Activated CD4-positive, alpha-beta T cell treated with anti-CD3 and anti-CD28 coated beads for 36 hours (primary cell): ENCODE data around the gene LCE1F. TPM values are rescaled to one million over a fixed set of nuclear protein-coding genes. Genes with fewer than 3 reads are reported as not detected.

Experiments
- ATAC-seq: fragments of 200-7000 bp; cut with Tn5 transposase; one replicate; pipeline ENCODE4 v1.10.0; 2021; ENCODE audit warnings: mild to moderate bottlenecking, moderate library complexity
- CTCF ChIA-PET: fragments of 350-600 bp; sonication (Branson Sonifier 250); formaldehyde crosslinking; loops from one replicate; lab custom pipeline; 2021; ENCODE audit warnings: antibody characterized with exemption; lab: Charles Lee
- POLR2A ChIA-PET: fragments of 350-600 bp; sonication (Branson Sonifier 250); formaldehyde crosslinking; loops from one replicate; lab custom pipeline; 2021; ENCODE audit warnings: antibody characterized with exemption, inconsistent platforms; lab: Charles Lee
- DNase-seq: peaks from one replicate; pipeline ENCODE4 v3.0.0-alpha.2; 2020
- H3K27ac Mint-ChIP-seq: one replicate; pipeline ENCODE4 v1.8.0; 2021; ENCODE audit warnings: mixed read lengths
- H3K27me3 Mint-ChIP-seq: one replicate; pipeline ENCODE4 v1.8.0; 2021; ENCODE audit warnings: mixed read lengths
- H3K36me3 Mint-ChIP-seq: one replicate; pipeline ENCODE4 v1.8.0; 2021; ENCODE audit warnings: low read depth, mixed read lengths
- H3K4me1 Mint-ChIP-seq: one replicate; pipeline ENCODE4 v1.8.0; 2021; ENCODE audit warnings: mixed read lengths
- H3K4me3 Mint-ChIP-seq: one replicate; pipeline ENCODE4 v1.8.0; 2021; ENCODE audit warnings: mild to moderate bottlenecking, moderate library complexity, mixed read lengths
- H3K9me3 Mint-ChIP-seq: one replicate; pipeline ENCODE4 v1.8.0; 2021; ENCODE audit warnings: low read depth, mixed read lengths
- intact Hi-C, 2 experiments: fragments of 100-400 bp; cut with DNase I in 1 of 2; cut with micrococcal nuclease in 1 of 2; formaldehyde crosslinking; loops; one replicate each; pipeline versions ENCODE4 v1.14.2 to v1.15.1; 2022 to 2024; cut with DNase I, micrococcal nuclease
- total RNA-seq, 2 experiments: library from RNA; stranded (reverse); gene quantifications; one replicate each; pipeline ENCODE4 v1.2.3, GENCODE V29; 2021

LCE1F gene, protein sequence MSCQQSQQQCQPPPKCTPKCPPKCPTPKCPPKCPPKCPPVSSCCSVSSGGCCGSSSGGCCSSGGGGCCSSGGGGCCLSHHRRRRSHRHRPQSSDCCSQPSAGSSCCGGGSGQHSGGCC
- total RNA-seq = not detected

DNA sequence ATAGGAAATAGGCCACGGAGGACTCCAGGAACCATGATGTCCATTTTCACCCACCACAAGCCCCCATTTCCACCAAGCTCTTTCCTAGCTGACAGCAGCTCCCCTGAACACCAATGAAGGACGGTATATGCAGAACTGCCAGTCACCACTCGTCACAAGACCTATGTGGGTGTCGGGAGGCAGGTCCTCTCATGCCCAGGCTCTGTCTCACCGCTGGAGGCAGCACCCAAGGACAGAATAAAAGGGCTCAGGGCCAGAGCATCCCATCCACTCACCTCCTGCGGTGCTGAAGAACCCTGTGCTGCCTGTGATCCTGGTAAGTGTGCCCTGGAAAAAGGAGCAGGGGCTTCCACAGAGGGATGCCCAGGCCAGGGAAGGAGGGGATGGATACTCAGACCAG, at the start of gene LCE1F:
Gene LCE1F, plus strand, starts transcription at position 266 of the 400 bp plus-strand sequence. CDS start 1,232 bp downstream, outside the sequence.
- POLR2A ChIA-PET = no interaction called here
- intact Hi-C loops = no loop called here
- ATAC-seq (no peak), DNase-seq (no peak)
- CTCF ChIA-PET = no interaction called here
- peaks cover 21% of the 10 kb centered on the region for H3K27me3 Mint-ChIP-seq
- H3K4me1 Mint-ChIP-seq = no peaks in the 10 kb centered on the region
- no peaks in the 10 kb centered on the region for H3K9me3 Mint-ChIP-seq
- no peak within 1 kb of the TSS for H3K27ac Mint-ChIP-seq
- no peaks in the 10 kb centered on the region for H3K36me3 Mint-ChIP-seq
- no peak within 1 kb of the TSS for H3K4me3 Mint-ChIP-seq

DNA sequence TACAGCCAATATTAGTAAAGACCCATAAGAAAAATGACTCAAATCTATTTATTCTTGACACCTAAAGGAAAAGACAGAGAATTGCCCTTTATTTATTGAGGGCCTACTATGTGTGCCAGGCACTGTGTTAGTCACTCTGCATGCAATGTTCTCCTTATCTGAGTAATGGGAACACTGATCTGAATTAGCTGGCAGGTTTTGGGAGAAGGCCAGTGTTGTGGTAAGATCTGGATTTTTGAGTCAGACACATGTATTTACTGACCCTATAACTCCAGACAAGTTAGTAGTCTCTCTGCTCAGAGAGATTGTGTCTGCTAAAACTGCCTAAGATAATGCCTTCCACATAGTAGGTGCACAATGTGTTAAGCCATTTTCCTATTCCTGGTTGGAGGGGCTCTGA, 49.7 kb upstream of the LCE1F start:
- no peaks in the 10 kb centered on the region for H3K4me1 Mint-ChIP-seq
- POLR2A ChIA-PET = no interaction called here
- CTCF ChIA-PET = interaction anchor here (0.6 to 1.7 kb wide), 3 partner anchors 73 to 503 kb away, joined by 3 to 6 read pairs (median 3); no protein-coding TSS in a partner anchor
- H3K4me3 Mint-ChIP-seq = no peak overlapping the region
- no peaks in the 10 kb centered on the region for H3K36me3 Mint-ChIP-seq
- DNase-seq (no peak), ATAC-seq (no peak)
- H3K27me3 Mint-ChIP-seq = peaks cover 8% of the 10 kb centered on the region
- intact Hi-C loops = no loop called here
- H3K9me3 Mint-ChIP-seq = no peaks in the 10 kb centered on the region
- no peak overlapping the region for H3K27ac Mint-ChIP-seq

DNA sequence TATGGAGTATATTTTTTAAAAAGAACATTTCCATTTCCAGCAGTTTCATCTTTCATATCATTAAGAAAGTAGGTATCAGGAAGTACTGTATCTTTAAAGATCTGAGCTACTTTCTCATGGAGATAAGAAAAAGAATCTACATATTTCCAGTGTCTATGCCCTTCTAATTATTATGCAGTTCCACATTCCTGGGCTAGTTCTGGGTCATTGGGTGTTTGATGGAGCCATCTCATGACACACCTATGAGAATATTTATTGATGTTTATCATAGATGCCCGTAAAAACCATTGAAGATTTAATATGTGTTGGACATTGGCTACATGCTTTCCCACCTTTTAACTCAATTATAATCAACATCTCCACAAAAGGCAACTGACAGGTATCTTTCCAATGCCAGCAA, 46.0 kb upstream of the LCE1F start:
- ChIA-PET POLR2A (no interaction called here), CTCF (no interaction called here)
- Mint-ChIP-seq H3K27ac (no peak overlapping the region), H3K9me3 (no peaks in the 10 kb centered on the region), H3K4me1 (no peaks in the 10 kb centered on the region), H3K27me3 (peaks cover 13% of the 10 kb centered on the region), H3K36me3 (no peaks in the 10 kb centered on the region), H3K4me3 (no peak overlapping the region)
- ATAC-seq = no peak
- no peak for DNase-seq
- intact Hi-C loops = no loop called here

DNA sequence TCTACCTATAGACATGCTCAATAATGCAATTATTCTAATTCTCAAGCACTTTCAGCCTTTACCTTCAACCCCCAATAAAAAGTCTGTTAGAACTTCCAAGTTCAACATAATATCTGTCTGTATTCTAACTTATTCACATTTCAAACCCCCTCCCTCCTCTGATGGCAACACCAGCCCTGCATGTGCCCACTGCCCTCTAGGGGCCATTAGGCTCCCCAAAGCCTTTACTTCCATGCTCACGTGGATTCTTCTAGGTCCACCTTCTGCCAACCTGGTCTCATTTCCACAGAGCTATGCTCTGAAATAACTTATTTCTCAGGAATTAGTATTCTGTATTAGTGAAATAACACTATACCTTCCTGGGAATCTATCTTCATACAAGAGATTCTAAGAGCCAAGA, 39.3 kb upstream of the LCE1F start:
- no peak overlapping the region for H3K27ac Mint-ChIP-seq
- ChIA-PET CTCF (interaction anchor here (0.6 to 0.9 kb wide), 2 partner anchors 18 to 49 kb away, joined by 3 read pairs; no protein-coding TSS in a partner anchor), POLR2A (no interaction called here)
- H3K27me3 Mint-ChIP-seq = peaks cover 27% of the 10 kb centered on the region
- no peaks in the 10 kb centered on the region for H3K36me3 Mint-ChIP-seq
- no peaks in the 10 kb centered on the region for H3K4me1 Mint-ChIP-seq
- H3K9me3 Mint-ChIP-seq = no peaks in the 10 kb centered on the region
- intact Hi-C loops = no loop called here
- DNase-seq (no peak), ATAC-seq (no peak)
- H3K4me3 Mint-ChIP-seq = no peak overlapping the region

DNA sequence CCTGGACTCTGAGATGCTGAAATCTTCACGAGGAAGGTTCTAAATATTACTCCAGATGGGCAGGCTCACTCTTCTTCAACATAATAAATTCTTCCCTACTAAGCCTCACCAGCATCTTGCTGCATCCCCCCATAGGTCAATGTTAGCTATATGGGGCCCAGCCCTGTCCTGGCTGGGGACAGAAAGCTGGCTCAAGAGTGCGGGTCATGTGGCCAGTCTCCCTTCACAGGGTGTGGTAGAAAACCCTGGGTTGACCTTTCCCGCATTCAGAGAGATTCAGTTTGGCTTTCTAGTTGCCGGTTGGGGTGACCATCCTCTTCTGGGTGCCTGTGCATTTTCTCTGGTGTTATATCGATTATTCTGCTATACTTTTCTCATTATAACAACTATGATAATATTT, 36.9 kb upstream of the LCE1F start:
- peaks cover 27% of the 10 kb centered on the region for H3K27me3 Mint-ChIP-seq
- no peak overlapping the region for H3K27ac Mint-ChIP-seq
- no peaks in the 10 kb centered on the region for H3K9me3 Mint-ChIP-seq
- intact Hi-C loops = no loop called here
- no peaks in the 10 kb centered on the region for H3K36me3 Mint-ChIP-seq
- H3K4me1 Mint-ChIP-seq = no peaks in the 10 kb centered on the region
- no peak overlapping the region for H3K4me3 Mint-ChIP-seq
- CTCF ChIA-PET = no interaction called here
- no peak for DNase-seq
- POLR2A ChIA-PET = no interaction called here
- ATAC-seq = no peak

DNA sequence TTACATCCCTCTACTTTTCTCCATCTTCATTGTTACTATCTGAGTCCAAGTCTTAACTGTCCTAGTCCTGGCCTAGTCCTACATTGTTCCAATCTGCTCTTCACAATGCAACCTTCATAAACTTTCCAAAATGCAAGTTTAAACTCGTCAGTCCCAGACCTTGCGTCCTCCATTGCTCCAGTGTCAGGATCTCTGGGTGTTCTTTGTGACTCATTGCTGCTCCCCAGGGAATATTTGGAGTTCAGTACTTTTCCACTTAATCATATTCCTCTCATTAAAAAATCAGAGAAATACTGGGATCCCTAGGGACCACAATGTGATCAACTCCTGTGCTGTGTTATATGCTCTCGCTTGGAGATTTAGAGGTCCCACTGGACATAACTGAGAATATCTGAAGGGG, 35.1 kb upstream of the LCE1F start:
- intact Hi-C loops = no loop called here
- ATAC-seq (no peak), DNase-seq (no peak)
- ChIA-PET POLR2A (no interaction called here), CTCF (no interaction called here)
- no peaks in the 10 kb centered on the region for H3K4me1 Mint-ChIP-seq
- H3K27ac Mint-ChIP-seq = no peak overlapping the region
- no peaks in the 10 kb centered on the region for H3K9me3 Mint-ChIP-seq
- no peak overlapping the region for H3K4me3 Mint-ChIP-seq
- peaks cover 30% of the 10 kb centered on the region for H3K27me3 Mint-ChIP-seq
- H3K36me3 Mint-ChIP-seq = no peaks in the 10 kb centered on the region

DNA sequence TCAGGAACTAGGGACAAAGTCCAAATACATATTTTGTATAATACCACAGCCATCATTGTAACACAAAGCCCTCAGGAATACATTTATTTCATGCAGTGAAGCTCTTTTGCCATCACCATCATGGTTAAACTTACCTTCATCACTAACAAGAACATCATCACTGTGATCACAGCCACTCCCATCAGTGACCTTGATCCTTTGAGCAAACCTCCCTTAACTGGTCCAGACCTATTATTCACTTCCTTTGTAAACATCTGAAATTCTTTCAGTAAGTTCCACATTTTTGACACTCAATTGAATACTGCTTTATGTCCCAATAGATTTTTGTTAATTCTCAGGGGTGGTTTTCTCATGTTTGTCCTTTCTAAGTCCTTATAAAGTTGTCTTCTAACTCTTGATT, 33.3 kb upstream of the LCE1F start:
- no peak overlapping the region for H3K4me3 Mint-ChIP-seq
- DNase-seq (no peak), ATAC-seq (no peak)
- peaks cover 22% of the 10 kb centered on the region for H3K27me3 Mint-ChIP-seq
- CTCF ChIA-PET = interaction anchor here (0.6 kb wide), 1 partner anchor 213 kb away, joined by 4 read pairs; no protein-coding TSS in a partner anchor
- H3K36me3 Mint-ChIP-seq = no peaks in the 10 kb centered on the region
- intact Hi-C loops = no loop called here
- no peaks in the 10 kb centered on the region for H3K4me1 Mint-ChIP-seq
- H3K27ac Mint-ChIP-seq = no peak overlapping the region
- POLR2A ChIA-PET = no interaction called here
- no peaks in the 10 kb centered on the region for H3K9me3 Mint-ChIP-seq

DNA sequence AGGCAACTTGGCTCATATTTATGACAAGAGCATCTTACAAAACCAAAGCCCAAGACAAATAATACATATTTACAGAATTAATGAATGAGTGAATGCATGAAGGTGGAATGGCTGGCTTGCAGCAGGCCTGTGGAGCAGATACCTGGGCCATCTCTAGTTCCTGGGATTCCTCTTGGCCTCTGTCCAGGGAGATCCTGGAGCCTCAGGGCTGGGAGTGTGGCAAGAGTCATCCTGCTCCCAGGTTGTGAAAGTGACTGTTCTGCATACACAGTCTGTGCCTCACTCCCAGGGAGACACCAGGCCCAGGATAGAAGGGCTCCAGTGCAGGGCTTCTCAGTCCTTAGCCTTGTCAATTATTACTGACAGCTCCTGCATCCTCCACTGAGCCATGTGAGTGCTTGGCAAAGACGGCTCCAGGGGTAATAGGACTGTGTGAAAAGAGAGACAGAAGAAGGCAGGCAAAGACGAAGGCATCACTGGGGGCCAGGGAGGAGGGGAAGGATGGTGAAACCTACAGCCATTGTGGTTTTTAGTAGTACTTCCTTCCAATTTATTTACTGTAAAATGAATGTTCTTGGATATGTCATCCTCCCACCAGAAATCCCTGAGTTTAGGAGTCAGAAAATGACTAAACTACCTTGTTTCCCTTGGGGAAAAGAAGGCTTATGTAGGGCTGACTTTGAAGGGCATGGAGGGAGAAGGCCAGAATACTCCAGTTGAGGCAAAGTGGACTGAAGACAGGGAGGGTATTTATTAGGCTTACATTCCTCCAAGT, 31.4 kb upstream of the LCE1F start:
- DNase-seq (no peak), ATAC-seq (no peak)
- no peaks in the 10 kb centered on the region for H3K9me3 Mint-ChIP-seq
- H3K4me3 Mint-ChIP-seq = no peak overlapping the region
- ChIA-PET POLR2A (no interaction called here), CTCF (interaction anchor here (0.6 to 0.7 kb wide), 4 partner anchors 100 to 370 kb away, joined by 3 to 7 read pairs (median 3); no protein-coding TSS in a partner anchor)
- H3K27me3 Mint-ChIP-seq = peaks cover 23% of the 10 kb centered on the region
- H3K27ac Mint-ChIP-seq = no peak overlapping the region
- intact Hi-C loops = no loop called here
- no peaks in the 10 kb centered on the region for H3K4me1 Mint-ChIP-seq
- no peaks in the 10 kb centered on the region for H3K36me3 Mint-ChIP-seq

DNA sequence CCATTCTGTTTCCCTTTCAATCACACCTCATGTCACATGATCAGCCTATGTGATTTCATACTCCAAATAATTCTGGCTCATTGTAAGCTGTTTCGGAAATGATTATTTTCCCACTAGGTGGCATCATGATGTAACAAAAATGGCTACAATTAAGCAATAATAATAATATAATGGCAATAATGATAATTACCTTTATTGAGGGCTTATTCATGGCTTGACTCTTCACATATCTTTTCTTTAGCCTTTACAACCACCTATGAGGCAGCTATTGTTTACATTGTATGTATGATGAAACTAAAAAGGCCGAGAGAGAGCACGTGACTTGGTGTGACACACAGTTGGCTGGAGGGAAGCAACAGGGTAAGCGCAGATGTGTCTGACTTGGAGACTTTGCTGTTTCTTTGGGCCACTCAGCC, 29.6 kb upstream of the LCE1F start:
- ChIA-PET POLR2A (no interaction called here), CTCF (no interaction called here)
- no peaks in the 10 kb centered on the region for H3K36me3 Mint-ChIP-seq
- peaks cover 24% of the 10 kb centered on the region for H3K27me3 Mint-ChIP-seq
- H3K27ac Mint-ChIP-seq = no peak overlapping the region
- intact Hi-C loops = no loop called here
- no peak overlapping the region for H3K4me3 Mint-ChIP-seq
- no peaks in the 10 kb centered on the region for H3K9me3 Mint-ChIP-seq
- no peak for ATAC-seq
- H3K4me1 Mint-ChIP-seq = no peaks in the 10 kb centered on the region
- no peak for DNase-seq

DNA sequence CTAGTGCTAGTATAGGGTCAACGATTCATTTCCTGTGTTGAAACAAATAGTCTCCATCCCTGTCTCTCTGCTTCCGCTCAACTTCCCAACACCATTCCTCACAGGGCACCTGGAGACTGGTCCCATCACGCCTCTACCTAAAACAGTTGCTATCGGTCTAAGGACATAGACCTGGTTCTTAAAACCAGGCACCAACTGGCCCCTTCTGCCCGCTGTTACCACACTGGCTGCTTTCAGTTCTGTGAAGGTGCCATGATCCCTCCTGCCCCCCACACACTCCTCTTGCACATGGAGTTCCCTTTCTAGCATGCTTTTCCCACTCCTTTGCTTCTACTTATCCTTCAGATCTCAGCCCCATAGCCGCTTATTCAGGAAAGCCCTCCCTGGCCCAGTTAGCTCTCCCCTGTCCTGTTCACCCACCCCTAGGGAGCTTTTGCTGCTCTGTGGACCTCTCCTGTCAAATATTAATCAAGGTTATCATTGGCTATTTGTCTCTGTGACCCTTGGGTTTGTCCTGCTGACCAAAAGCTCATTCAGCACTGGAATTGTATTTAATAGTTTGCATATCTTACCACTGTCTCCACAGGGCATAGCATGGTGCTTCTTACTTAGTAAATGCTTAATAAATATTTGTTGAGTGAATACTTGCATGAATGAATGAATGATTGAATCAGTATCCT, 29.0 kb upstream of the LCE1F start:
- Mint-ChIP-seq H3K4me3 (no peak overlapping the region), H3K36me3 (no peaks in the 10 kb centered on the region), H3K9me3 (no peaks in the 10 kb centered on the region), H3K27me3 (peaks cover 29% of the 10 kb centered on the region), H3K27ac (no peak overlapping the region), H3K4me1 (no peaks in the 10 kb centered on the region)
- intact Hi-C loops = no loop called here
- ATAC-seq (no peak), DNase-seq (no peak)
- POLR2A ChIA-PET = no interaction called here
- CTCF ChIA-PET = no interaction called here

DNA sequence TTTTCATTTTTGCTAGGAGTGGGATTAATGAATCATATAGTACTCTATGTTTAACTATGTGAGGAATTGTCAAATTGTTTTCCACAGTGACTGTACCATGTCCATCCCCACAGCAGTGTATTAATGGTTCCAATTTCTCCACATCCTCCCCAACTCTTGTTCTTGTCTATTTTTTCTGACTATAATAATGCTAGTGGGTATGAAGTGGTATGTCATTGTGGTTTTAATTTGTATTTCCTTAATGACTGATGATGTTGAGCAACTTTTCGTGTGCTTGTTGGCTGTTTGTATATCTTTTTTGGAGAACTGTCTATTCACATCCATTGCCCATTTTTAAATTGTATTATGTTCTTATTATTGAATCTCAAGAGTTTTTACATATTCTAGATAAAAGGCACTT, 27.1 kb upstream of the LCE1F start:
- H3K9me3 Mint-ChIP-seq = no peaks in the 10 kb centered on the region
- POLR2A ChIA-PET = no interaction called here
- ATAC-seq (no peak), DNase-seq (no peak)
- H3K36me3 Mint-ChIP-seq = no peaks in the 10 kb centered on the region
- H3K27ac Mint-ChIP-seq = no peak overlapping the region
- no peak overlapping the region for H3K4me3 Mint-ChIP-seq
- intact Hi-C loops = no loop called here
- peaks cover 2% of the 10 kb centered on the region for H3K4me1 Mint-ChIP-seq
- CTCF ChIA-PET = no interaction called here
- H3K27me3 Mint-ChIP-seq = peaks cover 37% of the 10 kb centered on the region

DNA sequence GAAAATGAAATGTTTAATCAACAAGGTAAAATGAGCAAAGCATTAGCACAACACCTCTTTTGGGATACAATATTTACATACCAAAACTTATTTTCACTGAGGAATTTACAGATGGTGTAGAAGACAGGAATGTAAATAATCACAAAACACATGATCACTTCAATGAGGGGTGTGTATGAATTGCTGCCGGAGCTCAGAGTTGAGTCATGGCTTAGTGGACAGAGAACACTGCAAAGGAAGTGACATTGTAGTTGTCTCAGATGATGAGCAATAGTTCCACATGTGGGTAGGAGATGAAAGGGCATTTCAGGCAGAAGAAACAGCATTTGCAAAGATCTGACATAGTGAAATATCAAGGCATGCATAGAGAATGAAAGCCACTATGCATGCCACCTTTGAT, 22.7 kb upstream of the LCE1F start:
- intact Hi-C loops = no loop called here
- Mint-ChIP-seq H3K4me3 (no peak overlapping the region), H3K4me1 (peaks cover 2% of the 10 kb centered on the region), H3K9me3 (no peaks in the 10 kb centered on the region), H3K36me3 (no peaks in the 10 kb centered on the region), H3K27me3 (peaks cover 40% of the 10 kb centered on the region), H3K27ac (no peak overlapping the region)
- ATAC-seq = peak; percentile 69
- no peak for DNase-seq
- CTCF ChIA-PET = no interaction called here
- POLR2A ChIA-PET = no interaction called here
